ENCODE measurements around the gene HHAT. TPM values are rescaled to one million over a fixed set of nuclear protein-coding genes. Genes with fewer than 3 reads are reported as not detected.

HHAT gene
- total RNA-seq, 4 donors from 2014 or later = 0.83 to 1.6 (median 1.2) TPM

DNA sequence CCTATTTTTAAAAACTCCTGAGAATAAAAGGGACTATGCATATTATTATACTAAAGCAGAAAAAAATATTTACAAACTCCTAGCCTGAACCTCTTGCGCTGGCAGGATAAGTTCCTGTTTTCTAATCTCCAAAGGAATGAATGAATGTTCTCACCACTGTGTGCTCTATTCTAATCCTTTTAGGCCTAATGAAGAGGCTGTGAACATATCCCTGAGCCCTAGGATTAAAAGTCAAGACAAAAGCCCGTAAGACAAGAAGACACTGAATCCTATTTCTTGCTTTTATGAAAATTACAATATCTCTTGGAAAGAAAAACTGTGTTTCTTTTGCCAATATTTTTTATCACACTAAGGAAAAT, 317.5 kb downstream of the HHAT start:
- DNase-seq (ENCODE audit: extremely low spot score) = no peak
- no peaks in the 10 kb centered on the region for H3K4me1 ChIP-seq
- H3K36me3 ChIP-seq = no peaks in the 10 kb centered on the region
- H3K4me3 ChIP-seq = no peak overlapping the region
- WGBS = 86% methylated on average over 2 of the region's 2 CpGs
- TF ChIP-seq, protein P1, sequence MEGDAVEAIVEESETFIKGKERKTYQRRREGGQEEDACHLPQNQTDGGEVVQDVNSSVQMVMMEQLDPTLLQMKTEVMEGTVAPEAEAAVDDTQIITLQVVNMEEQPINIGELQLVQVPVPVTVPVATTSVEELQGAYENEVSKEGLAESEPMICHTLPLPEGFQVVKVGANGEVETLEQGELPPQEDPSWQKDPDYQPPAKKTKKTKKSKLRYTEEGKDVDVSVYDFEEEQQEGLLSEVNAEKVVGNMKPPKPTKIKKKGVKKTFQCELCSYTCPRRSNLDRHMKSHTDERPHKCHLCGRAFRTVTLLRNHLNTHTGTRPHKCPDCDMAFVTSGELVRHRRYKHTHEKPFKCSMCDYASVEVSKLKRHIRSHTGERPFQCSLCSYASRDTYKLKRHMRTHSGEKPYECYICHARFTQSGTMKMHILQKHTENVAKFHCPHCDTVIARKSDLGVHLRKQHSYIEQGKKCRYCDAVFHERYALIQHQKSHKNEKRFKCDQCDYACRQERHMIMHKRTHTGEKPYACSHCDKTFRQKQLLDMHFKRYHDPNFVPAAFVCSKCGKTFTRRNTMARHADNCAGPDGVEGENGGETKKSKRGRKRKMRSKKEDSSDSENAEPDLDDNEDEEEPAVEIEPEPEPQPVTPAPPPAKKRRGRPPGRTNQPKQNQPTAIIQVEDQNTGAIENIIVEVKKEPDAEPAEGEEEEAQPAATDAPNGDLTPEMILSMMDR (IDR thresholded peaks at IDR 0.05) = no peak
- no peak for TF ChIP-seq EP300 (IDR thresholded peaks at IDR 0.05)
- no peak for TF ChIP-seq POLR2A (IDR thresholded peaks at IDR 0.05; ENCODE audit: low read depth)
- no peak for TF ChIP-seq POLR2AphosphoS5 (IDR thresholded peaks at IDR 0.05)
- H3K9me3 ChIP-seq = no peaks in the 10 kb centered on the region
- intact Hi-C loops (cut with DNase I) = no loop called here
- H3K27me3 ChIP-seq = no peaks in the 10 kb centered on the region
- no peak overlapping the region for H3K27ac ChIP-seq (replicated peaks in 1 of 4)

DNA sequence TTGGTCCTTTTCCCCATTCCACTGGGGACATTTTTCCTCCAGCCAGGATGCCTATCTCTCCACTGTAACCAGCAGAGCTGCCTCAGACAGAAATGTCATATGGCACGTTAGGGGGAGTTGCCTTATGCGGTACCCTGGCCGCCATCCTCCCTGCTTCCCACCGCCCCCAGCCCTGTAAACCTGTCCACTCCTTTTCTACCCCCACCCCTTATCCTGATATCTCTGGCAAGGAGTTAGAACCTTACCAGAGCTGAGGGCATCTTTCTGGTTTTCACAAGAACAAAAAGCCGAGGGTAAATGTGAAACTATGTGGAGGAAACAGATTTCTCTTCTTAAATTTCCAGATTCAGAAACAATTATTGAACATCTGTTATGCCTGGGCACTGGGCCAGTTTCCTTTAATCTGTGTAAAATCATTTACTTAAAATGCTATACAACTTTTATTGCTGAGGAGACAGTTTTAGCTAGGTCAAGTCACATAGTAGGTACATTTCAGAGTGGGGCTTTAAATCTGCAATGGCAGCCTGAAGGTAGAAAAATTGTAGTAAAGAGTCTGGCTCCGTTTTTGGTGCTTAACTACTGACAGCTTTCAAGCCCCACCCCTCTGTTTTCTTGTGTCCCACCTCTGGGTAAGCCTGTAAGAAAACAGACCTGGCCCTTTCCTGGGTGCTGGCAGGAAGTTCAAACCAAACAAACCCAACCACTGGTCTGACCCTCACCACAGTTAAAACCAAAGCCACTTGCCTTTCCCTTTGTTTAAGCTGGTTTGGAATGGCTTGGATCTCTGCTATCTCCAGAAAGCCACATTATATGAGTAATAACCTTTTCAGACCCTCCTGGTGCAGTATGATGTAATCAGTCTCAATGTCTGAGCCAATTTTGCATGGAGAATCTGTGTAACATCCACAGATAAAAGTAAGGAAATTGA, 319.0 kb downstream of the HHAT start:
- WGBS = 65% methylated on average over 6 of the region's 6 CpGs
- Histone ChIP-seq H3K27me3 (no peaks in the 10 kb centered on the region), H3K36me3 (no peaks in the 10 kb centered on the region), H3K4me1 (no peaks in the 10 kb centered on the region), H3K27ac (replicated peaks in 1 of 4) (no peak overlapping the region), H3K9me3 (no peaks in the 10 kb centered on the region), H3K4me3 (no peak overlapping the region)
- DNase-seq (ENCODE audit: extremely low spot score) = no peak
- intact Hi-C loops (cut with DNase I) = no loop called here
- no peak for TF ChIP-seq POLR2AphosphoS5 (IDR thresholded peaks at IDR 0.05)
- no peak for TF ChIP-seq EP300 (IDR thresholded peaks at IDR 0.05)
- TF ChIP-seq POLR2A (IDR thresholded peaks at IDR 0.05; ENCODE audit: low read depth) = no peak
- TF ChIP-seq, protein P1 (IDR thresholded peaks at IDR 0.05) = no peak

DNA sequence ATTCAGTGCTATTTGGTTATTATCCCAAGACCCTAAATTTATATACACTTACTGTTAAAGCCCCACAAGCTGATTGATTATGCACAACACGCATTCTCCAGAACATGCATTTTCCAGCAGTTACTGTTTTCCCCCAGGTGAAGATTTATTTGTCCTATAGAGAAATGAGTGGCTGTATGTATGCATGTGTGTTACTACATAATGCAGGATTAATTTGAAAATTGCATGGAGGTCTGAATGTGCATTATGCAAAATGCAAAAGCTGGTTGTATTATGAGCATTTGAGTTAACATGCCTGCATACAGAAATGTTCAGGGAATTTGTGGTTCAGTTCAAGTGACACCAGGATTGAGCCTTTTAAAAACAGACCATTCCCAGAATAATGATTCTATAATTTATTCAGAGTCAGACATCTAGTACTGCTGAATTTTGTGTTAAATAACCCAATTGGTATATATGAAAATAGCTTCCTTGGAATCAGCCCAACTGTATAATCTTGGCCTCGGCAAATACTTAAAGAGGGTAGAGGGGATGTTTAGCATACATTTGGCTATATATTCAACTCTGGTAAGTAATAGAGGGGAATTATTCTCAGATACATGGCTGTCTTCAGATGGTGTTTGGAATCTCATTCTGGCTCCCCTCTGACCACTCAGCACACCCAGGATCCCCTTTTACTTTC, 320.0 kb downstream of the HHAT start:
- DNase-seq (ENCODE audit: extremely low spot score) = no peak
- no peaks in the 10 kb centered on the region for H3K4me1 ChIP-seq
- no peak overlapping the region for H3K27ac ChIP-seq (replicated peaks in 1 of 4)

DNA sequence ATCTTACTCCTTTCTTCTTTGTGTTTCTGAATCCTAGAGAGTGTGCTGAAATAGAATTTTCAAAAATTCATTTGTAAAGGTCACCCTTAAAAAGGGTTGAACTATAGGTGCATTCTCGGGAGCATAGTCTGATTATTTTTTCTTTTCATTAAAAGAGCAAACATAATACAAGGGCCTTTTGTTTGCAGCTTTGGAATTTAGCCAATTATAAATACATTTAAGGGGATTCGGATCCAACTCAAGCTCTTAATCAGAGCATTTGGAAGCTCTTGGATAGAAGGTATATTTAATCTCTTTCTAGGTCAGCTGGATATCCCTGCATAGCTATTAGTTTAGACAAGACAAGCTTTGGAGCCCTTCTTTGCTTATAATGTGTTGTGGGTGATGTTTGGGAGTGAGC, 321.7 kb downstream of the HHAT start:
- no peaks in the 10 kb centered on the region for H3K4me1 ChIP-seq
- intact Hi-C loops (cut with DNase I) = no loop called here
- H3K27ac ChIP-seq (replicated peaks in 1 of 4) = no peak overlapping the region
- WGBS = 37% methylated on average over 2 of the region's 2 CpGs
- DNase-seq (ENCODE audit: extremely low spot score) = no peak
- TF ChIP-seq, protein P1 (IDR thresholded peaks at IDR 0.05) = no peak
- TF ChIP-seq EP300 (IDR thresholded peaks at IDR 0.05) (no peak), POLR2A (IDR thresholded peaks at IDR 0.05; ENCODE audit: low read depth) (no peak), POLR2AphosphoS5 (IDR thresholded peaks at IDR 0.05) (no peak)
- no peaks in the 10 kb centered on the region for H3K36me3 ChIP-seq
- no peaks in the 10 kb centered on the region for H3K27me3 ChIP-seq
- H3K4me3 ChIP-seq = no peak overlapping the region
- no peaks in the 10 kb centered on the region for H3K9me3 ChIP-seq

More for the DNA sequence above, 320.0 kb downstream of the HHAT start:
- H3K27me3 ChIP-seq = no peaks in the 10 kb centered on the region
- TF ChIP-seq, protein P1 (IDR thresholded peaks at IDR 0.05) = no peak
- no peak for TF ChIP-seq POLR2A (IDR thresholded peaks at IDR 0.05; ENCODE audit: low read depth)
- no peak for TF ChIP-seq EP300 (IDR thresholded peaks at IDR 0.05)
- TF ChIP-seq POLR2AphosphoS5 (IDR thresholded peaks at IDR 0.05) = no peak
- H3K36me3 ChIP-seq = no peaks in the 10 kb centered on the region
- intact Hi-C loops (cut with DNase I) = no loop called here
- no peak overlapping the region for H3K4me3 ChIP-seq
- 70% methylated on average over 2 of the region's 2 CpGs for WGBS
- H3K9me3 ChIP-seq = no peaks in the 10 kb centered on the region

All from esophagus muscularis mucosa (tissue), 4 donors.